CD1c-positive myeloid dendritic cell (primary cell): Measurements from ENCODE around the gene TMEM150C.
"Not testable (repeated sequence)": the region's sequence is repeated elsewhere in the genome, so short reads cannot be mapped to it uniquely, and the experiment has no call there.

Experiments
- DNase-seq: peaks from one replicate; pipeline ENCODE4 v3.0.0-alpha.2; 2016; ENCODE audit errors: extremely low spot score

The TMEM150C gene

DNA sequence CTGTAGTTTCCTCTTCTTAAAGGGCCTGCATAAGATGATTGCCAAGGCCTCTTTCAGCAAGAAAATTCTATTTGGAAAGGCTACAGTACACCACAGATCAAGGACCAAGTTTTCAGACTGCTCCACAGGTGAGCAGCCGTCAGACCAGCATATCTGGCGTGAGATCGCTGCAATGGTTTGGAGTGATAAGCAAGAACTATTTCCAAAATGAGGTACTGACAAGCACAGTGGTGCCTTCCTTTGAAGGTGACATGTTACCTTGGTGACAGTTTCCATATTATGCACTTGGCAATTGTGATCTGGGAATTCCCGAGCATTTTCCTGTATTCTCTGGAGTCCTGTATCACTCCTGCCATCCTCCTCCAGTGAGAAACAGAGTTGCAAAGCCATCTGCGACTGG, 7.3 kb upstream of the TMEM150C start:
- DNase-seq: no peak

DNA sequence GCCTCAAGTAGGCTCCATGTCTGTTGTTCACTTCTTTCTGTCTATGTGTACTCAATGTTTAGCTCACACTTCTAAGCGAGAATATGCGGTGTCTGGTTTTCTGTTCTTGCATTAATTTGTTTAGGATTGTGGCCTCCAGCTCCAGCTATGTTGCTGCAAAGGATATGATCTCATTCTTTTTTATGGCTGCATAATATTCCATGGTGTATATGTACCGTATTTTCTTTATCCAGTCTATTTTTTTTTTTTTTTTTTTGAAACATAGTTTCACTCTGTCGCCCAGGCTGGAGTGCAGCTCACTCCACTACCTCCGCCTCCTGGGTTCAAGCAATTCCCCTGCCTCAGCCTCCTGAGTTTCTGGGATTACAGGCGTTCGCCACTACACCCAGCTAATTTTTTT, 5.7 kb upstream of the TMEM150C start:
- no peak for DNase-seq

DNA sequence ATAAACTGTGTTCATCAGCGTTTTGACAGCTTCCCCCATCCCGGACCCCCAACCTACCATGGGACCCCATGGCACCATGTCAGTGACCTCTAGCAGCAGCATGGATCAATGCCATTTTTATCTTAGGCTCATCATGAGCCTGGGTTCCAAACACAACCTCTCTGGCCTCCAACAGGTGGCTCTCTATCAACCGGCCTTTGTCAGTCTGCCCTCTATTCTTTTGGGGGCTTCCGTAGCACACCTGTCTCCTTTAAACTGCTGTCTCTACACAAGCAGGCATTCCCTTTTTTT, 721 bp upstream of the TMEM150C start:
- no peak for DNase-seq

- DNase-seq: no peak
Observed at GRCh38 chr4:82560853-82561785, 669 bp downstream of the TMEM150C start.

DNA sequence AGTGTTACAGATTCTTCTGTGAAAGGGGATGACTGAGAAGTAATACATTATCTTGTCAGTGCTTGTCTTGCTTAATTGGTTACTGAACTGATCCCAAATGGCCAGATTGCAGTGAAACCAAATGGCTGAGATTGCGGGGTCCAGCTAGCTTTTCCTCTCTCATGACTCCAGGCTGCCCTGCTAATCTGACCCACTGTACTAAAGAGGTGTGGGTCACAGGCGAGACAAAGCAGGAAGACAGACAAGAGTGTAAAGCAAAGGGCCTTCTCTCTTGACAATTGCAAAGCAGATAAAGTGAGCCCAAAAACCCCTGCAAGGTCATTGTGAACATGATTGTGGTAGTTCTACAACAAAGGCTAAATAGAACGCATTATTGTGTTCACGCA, 2.1 kb downstream of the TMEM150C start:
- no peak for DNase-seq

DNA sequence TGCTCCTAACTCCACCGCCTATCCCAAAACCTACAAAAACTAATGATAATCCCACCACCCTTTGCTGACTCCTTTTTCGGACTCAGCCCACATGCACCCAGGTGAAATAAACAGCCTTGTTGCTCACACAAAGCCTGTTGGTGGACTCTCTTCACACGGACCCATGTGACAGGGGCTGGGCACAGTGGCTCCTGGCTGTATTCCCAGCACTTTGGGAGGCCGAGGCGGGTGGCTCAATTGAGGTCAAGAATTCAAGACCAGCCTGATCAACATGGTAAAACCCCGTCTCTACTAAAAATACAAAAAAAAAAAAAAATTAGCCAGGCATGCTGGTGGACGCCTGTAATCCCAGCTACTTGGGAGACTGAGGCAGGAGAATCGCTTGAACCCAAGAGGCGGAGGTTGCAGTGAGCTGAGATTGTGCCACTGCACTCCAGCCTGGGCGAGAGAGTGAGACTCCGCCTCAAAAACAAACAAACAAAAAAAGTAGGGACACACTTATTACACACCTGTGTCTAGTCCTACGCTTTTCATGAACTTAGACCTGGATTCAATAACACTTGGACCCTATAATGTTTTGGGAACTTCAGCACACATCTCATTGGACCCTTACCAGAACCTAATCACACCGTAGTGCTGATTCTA, 2.6 kb downstream of the TMEM150C start:
- not testable (repeated sequence) for DNase-seq

GRCh38 chr4:82555276-82555675, 6.5 kb downstream of the TMEM150C start:
- DNase-seq: no peak

GRCh38 chr4:82553020-82553419, 8.8 kb downstream of the TMEM150C start:
- DNase-seq: no peak

DNA sequence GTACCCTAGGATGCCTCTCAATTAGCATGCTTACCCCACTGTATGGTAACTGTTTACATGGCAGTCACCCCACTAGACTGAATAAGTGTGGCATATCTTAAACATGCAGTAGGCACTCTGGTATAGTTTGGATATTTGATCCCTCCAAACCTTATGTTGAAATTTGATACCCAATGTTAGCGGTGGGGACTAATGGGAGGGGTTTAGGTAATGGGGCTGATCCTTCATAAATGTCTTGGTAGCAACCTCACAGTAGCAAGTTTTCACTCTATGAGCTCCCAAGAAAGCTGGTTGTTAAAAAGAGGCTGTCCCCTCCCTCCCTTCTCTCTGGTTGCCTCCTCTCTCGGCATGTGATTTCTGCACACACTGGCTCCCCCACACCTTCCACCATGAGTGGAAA, 10.1 kb downstream of the TMEM150C start:
- DNase-seq: no peak

GRCh38 chr4:82547850-82548249, 13.9 kb downstream of the TMEM150C start:
- DNase-seq: not testable (repeated sequence)

- DNase-seq: no peak
Observed at GRCh38 chr4:82543131-82543530, 18.7 kb downstream of the TMEM150C start.

DNA sequence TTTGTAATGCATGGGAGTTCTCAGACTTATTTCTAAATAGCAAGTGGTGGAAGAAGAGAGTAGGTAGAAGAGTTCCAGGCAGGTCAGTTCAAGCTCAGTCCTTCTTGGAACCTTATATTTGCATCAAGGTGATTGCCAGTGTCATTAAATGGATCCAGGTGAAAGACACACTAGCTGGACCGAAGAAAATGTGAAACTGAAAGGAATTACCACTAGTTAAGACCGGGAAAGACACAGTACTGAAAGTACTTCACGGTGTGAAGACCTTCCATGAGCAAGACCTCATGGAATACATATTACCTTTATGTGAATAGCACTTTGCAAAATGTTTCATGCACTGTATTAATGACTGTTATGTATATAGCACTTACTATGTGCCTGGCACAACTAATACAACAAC, 19.1 kb downstream of the TMEM150C start:
- no peak for DNase-seq

GRCh38 chr4:82529322-82529721, 32.5 kb downstream of the TMEM150C start:
- DNase-seq: no peak

- DNase-seq: no peak
Observed at GRCh38 chr4:82528868-82529267, 32.9 kb downstream of the TMEM150C start.

GRCh38 chr4:82528074-82528473, 33.7 kb downstream of the TMEM150C start:
- no peak for DNase-seq

GRCh38 chr4:82525307-82525911, 36.4 kb downstream of the TMEM150C start:
- no peak for DNase-seq

GRCh38 chr4:82524570-82525152, 37.1 kb downstream of the TMEM150C start:
- DNase-seq: no peak

- no peak for DNase-seq
Observed at GRCh38 chr4:82523179-82523578, 38.6 kb downstream of the TMEM150C start.

GRCh38 chr4:82522472-82522871, 39.3 kb downstream of the TMEM150C start:
- DNase-seq: no peak

- no peak for DNase-seq
Observed at GRCh38 chr4:82521283-82521682, 40.5 kb downstream of the TMEM150C start.

- DNase-seq: no peak
Observed at GRCh38 chr4:82519776-82520175, 42.0 kb downstream of the TMEM150C start.

GRCh38 chr4:82519072-82519471, 42.7 kb downstream of the TMEM150C start:
- no peak for DNase-seq

GRCh38 chr4:82517043-82517442, 44.7 kb downstream of the TMEM150C start:
- DNase-seq: no peak
